Ovary (tissue), 3 donors: ENCODE data around the gene KCNMB2.

Source experiments
- CTCF ChIP-seq, 3 donors: fragments of 450-650 bp in 2 of 3; fragments of 200-600 bp in 1 of 3; IDR thresholded peaks; one replicate each; pipeline versions ENCODE4 v1.5.1 to v1.8.0; 2016 to 2022; ENCODE audit warnings: antibody characterized with exemption in 3 of 3, mild to moderate bottlenecking in 1 of 3
- POLR2A ChIP-seq: fragments of 450-650 bp; IDR thresholded peaks from one replicate; pipeline ENCODE4 v1.6.1; 2017; ENCODE audit warnings: antibody characterized with exemption, mild to moderate bottlenecking, moderate library complexity
- donor health status: DM: no; HTN: no; CAD: no.

GRCh38 chr3:178707311-178708031 lies 171.2 kb downstream of the KCNMB2 start:
- TF ChIP-seq CTCF (IDR thresholded peaks at IDR 0.05): no peak
- no peak for TF ChIP-seq POLR2A
